Muscle layer of duodenum (tissue), 2 donors: Measurements from ENCODE around the gene OR1L1.

Experiments
- H3K27ac ChIP-seq: one replicate; pipeline ENCODE4 v1.7.0; 2013; ENCODE audit warnings: mild to moderate bottlenecking, low read length
- H3K27me3 ChIP-seq: one replicate; pipeline ENCODE4 v1.7.0; 2013; ENCODE audit warnings: low read depth, mild to moderate bottlenecking, control low read depth, low read length
- H3K36me3 ChIP-seq, 2 donors: one replicate each; pipeline ENCODE4 v1.7.0; 2013; ENCODE audit warnings: low read length in 2 of 2, control low read depth in 1 of 2, mild to moderate bottlenecking in 1 of 2; ENCODE audit not compliant: insufficient read depth in 2 of 2, control insufficient read depth in 1 of 2
- H3K4me1 ChIP-seq, 2 donors: one replicate each; pipeline ENCODE4 v1.7.0; 2013; ENCODE audit warnings: low read length in 2 of 2, mild to moderate bottlenecking in 2 of 2, control low read depth in 1 of 2, moderate library complexity in 1 of 2; ENCODE audit not compliant: insufficient read depth in 2 of 2, control insufficient read depth in 1 of 2
- H3K4me3 ChIP-seq, 2 donors: one replicate each; pipeline ENCODE4 v1.7.0; 2013; ENCODE audit warnings: low read length in 2 of 2, low read depth in 1 of 2, mild to moderate bottlenecking in 1 of 2
- H3K9me3 ChIP-seq, 2 donors: one replicate each; pipeline ENCODE4 v1.7.0; 2013; ENCODE audit warnings: low read length in 2 of 2, control low read depth in 1 of 2, mild to moderate bottlenecking in 1 of 2; ENCODE audit not compliant: control insufficient read depth in 1 of 2
- donor health status: healthy.

OR1L1 gene

GRCh38 chr9:122661416-122661815 is at the start of gene OR1L1:
TSS of gene OR1L1 (plus strand) at chr9:122661716. CDS start at chr9:122661716, 0 bp downstream.
- Histone ChIP-seq H3K27me3 (no peaks in the 10 kb centered on the region), H3K27ac (no peak within 1 kb of the TSS), H3K4me3 (no peak within 1 kb of the TSS), H3K9me3 (peaks cover 0 to 7% of the 10 kb centered on the region in 2 donors), H3K4me1 (no peaks in the 10 kb centered on the region), H3K36me3 (no peaks in the 10 kb centered on the region)

- Histone ChIP-seq H3K9me3 (no peaks in the 10 kb centered on the region), H3K36me3 (no peaks in the 10 kb centered on the region), H3K27me3 (no peaks in the 10 kb centered on the region), H3K4me3 (no peak within 1 kb of the TSS), H3K27ac (no peak within 1 kb of the TSS), H3K4me1 (no peaks in the 10 kb centered on the region)
These were observed 47.2 kb upstream of the OR1L1 start, which contains the start of gene OR1Q1 for GRCh38 chr9:122614362-122614761. TSS of gene OR1Q1 (plus strand) at chr9:122614738. CDS start at chr9:122614738, 0 bp downstream.

- no peaks in the 10 kb centered on the region for H3K9me3 ChIP-seq
- no peak overlapping the region for H3K4me3 ChIP-seq
- no peaks in the 10 kb centered on the region for H3K27me3 ChIP-seq
- no peaks in the 10 kb centered on the region for H3K4me1 ChIP-seq
- no peak overlapping the region for H3K27ac ChIP-seq
- no peaks in the 10 kb centered on the region for H3K36me3 ChIP-seq
These were observed 41.5 kb upstream of the OR1L1 start for GRCh38 chr9:122619996-122620395.

- Histone ChIP-seq H3K27me3 (no peaks in the 10 kb centered on the region), H3K27ac (no peak overlapping the region), H3K4me1 (no peaks in the 10 kb centered on the region), H3K4me3 (no peak overlapping the region), H3K9me3 (peaks cover 0 to 8% of the 10 kb centered on the region in 2 donors), H3K36me3 (no peaks in the 10 kb centered on the region)
These were observed 19.3 kb upstream of the OR1L1 start for GRCh38 chr9:122642226-122642625.

GRCh38 chr9:122656378-122656777 is 5.1 kb upstream of the OR1L1 start:
- Histone ChIP-seq H3K36me3 (no peaks in the 10 kb centered on the region), H3K27me3 (no peaks in the 10 kb centered on the region), H3K4me1 (no peaks in the 10 kb centered on the region), H3K9me3 (peaks cover 0 to 2% of the 10 kb centered on the region in 2 donors), H3K4me3 (no peak overlapping the region), H3K27ac (no peak overlapping the region)

GRCh38 chr9:122657527-122657926 is 4.0 kb upstream of the OR1L1 start, which contains the start of gene OR1B1:
TSS of gene OR1B1 (minus strand) at chr9:122657627.
- Histone ChIP-seq H3K36me3 (no peaks in the 10 kb centered on the region), H3K27me3 (no peaks in the 10 kb centered on the region), H3K4me3 (no peak within 1 kb of the TSS), H3K4me1 (no peaks in the 10 kb centered on the region), H3K27ac (no peak within 1 kb of the TSS), H3K9me3 (peaks cover 0 to 2% of the 10 kb centered on the region in 2 donors)

- Histone ChIP-seq H3K27me3 (no peaks in the 10 kb centered on the region), H3K4me1 (no peaks in the 10 kb centered on the region), H3K4me3 (no peak overlapping the region), H3K27ac (no peak overlapping the region), H3K9me3 (peaks cover 0 to 13% of the 10 kb centered on the region in 2 donors), H3K36me3 (no peaks in the 10 kb centered on the region)
These were observed 11.0 kb downstream of the OR1L1 start for GRCh38 chr9:122672481-122672880.

GRCh38 chr9:122684851-122685250 is 23.3 kb downstream of the OR1L1 start:
- Histone ChIP-seq H3K4me3 (no peak overlapping the region), H3K27me3 (no peaks in the 10 kb centered on the region), H3K36me3 (no peaks in the 10 kb centered on the region), H3K4me1 (no peaks in the 10 kb centered on the region), H3K9me3 (peaks cover 6 to 7% of the 10 kb centered on the region in 2 donors), H3K27ac (no peak overlapping the region)

- Histone ChIP-seq H3K9me3 (peaks cover 0 to 15% of the 10 kb centered on the region in 2 donors), H3K27me3 (no peaks in the 10 kb centered on the region)
These were observed 34.2 kb downstream of the OR1L1 start for GRCh38 chr9:122695696-122696095.

More at GRCh38 chr9:122695696-122696095, 34.2 kb downstream of the OR1L1 start:
- H3K4me3 ChIP-seq, result no peak overlapping the region
- no peaks in the 10 kb centered on the region for H3K36me3 ChIP-seq
- H3K4me1 ChIP-seq, result no peaks in the 10 kb centered on the region
- no peak overlapping the region for H3K27ac ChIP-seq
